HG03457 (cell line): ENCODE data around the gene CYTH4.

ENCODE experiments used
- ATAC-seq: cut with Tn5 transposase; IDR thresholded peaks from one replicate; pipeline ENCODE4 v1.9.1; 2021; ENCODE audit warnings: moderate number of reproducible peaks; ENCODE audit not compliant: unreplicated experiment

The CYTH4 gene

GRCh38 chr22:37285937-37286336 is 3.6 kb downstream of the CYTH4 start:
- no peak for ATAC-seq

- no peak for ATAC-seq
These were observed 5.2 kb downstream of the CYTH4 start for GRCh38 chr22:37287550-37287951.

GRCh38 chr22:37288521-37288920 is 6.2 kb downstream of the CYTH4 start:
- ATAC-seq, result no peak

- no peak for ATAC-seq
These were observed 6.9 kb downstream of the CYTH4 start for GRCh38 chr22:37289156-37289735.

- ATAC-seq, result no peak
These were observed 8.4 kb downstream of the CYTH4 start for GRCh38 chr22:37290737-37291136.

GRCh38 chr22:37291559-37292298 is 9.4 kb downstream of the CYTH4 start:
- no peak for ATAC-seq

- no peak for ATAC-seq
These were observed 10.3 kb downstream of the CYTH4 start for GRCh38 chr22:37292641-37293040.

GRCh38 chr22:37293172-37293571 is 10.9 kb downstream of the CYTH4 start:
- ATAC-seq, result no peak

GRCh38 chr22:37294747-37295146 is 12.4 kb downstream of the CYTH4 start:
- no peak for ATAC-seq

- no peak for ATAC-seq
These were observed 13.0 kb downstream of the CYTH4 start for GRCh38 chr22:37295213-37295886.

GRCh38 chr22:37295946-37296345 is 13.6 kb downstream of the CYTH4 start:
- no peak for ATAC-seq

- no peak for ATAC-seq
These were observed 16.6 kb downstream of the CYTH4 start for GRCh38 chr22:37298748-37299495.

- ATAC-seq, result no peak
These were observed 17.7 kb downstream of the CYTH4 start for GRCh38 chr22:37299969-37300509.

- no peak for ATAC-seq
These were observed 18.3 kb downstream of the CYTH4 start for GRCh38 chr22:37300551-37301017.

- ATAC-seq, result no peak
These were observed 19.0 kb downstream of the CYTH4 start for GRCh38 chr22:37301144-37301830.

GRCh38 chr22:37302674-37303555 is 20.6 kb downstream of the CYTH4 start:
- ATAC-seq, result no peak

- ATAC-seq, result no peak
These were observed 21.5 kb downstream of the CYTH4 start for GRCh38 chr22:37303821-37304274.

- no peak for ATAC-seq
These were observed 22.5 kb downstream of the CYTH4 start for GRCh38 chr22:37304595-37305343.

- no peak for ATAC-seq
These were observed 23.6 kb downstream of the CYTH4 start for GRCh38 chr22:37305887-37306286.
